CD4-positive, alpha-beta T cell treated with Interleukin-6 at 100 ng/mL for 8 hours (primary cell): ENCODE measurements around the gene SPAG4.

Experiments
- DNase-seq: peaks from one replicate; pipeline ENCODE4 v3.0.0-alpha.2; 2020; ENCODE audit warnings: mixed read lengths, low spot score

Gene SPAG4, protein sequence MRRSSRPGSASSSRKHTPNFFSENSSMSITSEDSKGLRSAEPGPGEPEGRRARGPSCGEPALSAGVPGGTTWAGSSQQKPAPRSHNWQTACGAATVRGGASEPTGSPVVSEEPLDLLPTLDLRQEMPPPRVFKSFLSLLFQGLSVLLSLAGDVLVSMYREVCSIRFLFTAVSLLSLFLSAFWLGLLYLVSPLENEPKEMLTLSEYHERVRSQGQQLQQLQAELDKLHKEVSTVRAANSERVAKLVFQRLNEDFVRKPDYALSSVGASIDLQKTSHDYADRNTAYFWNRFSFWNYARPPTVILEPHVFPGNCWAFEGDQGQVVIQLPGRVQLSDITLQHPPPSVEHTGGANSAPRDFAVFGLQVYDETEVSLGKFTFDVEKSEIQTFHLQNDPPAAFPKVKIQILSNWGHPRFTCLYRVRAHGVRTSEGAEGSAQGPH

DNA sequence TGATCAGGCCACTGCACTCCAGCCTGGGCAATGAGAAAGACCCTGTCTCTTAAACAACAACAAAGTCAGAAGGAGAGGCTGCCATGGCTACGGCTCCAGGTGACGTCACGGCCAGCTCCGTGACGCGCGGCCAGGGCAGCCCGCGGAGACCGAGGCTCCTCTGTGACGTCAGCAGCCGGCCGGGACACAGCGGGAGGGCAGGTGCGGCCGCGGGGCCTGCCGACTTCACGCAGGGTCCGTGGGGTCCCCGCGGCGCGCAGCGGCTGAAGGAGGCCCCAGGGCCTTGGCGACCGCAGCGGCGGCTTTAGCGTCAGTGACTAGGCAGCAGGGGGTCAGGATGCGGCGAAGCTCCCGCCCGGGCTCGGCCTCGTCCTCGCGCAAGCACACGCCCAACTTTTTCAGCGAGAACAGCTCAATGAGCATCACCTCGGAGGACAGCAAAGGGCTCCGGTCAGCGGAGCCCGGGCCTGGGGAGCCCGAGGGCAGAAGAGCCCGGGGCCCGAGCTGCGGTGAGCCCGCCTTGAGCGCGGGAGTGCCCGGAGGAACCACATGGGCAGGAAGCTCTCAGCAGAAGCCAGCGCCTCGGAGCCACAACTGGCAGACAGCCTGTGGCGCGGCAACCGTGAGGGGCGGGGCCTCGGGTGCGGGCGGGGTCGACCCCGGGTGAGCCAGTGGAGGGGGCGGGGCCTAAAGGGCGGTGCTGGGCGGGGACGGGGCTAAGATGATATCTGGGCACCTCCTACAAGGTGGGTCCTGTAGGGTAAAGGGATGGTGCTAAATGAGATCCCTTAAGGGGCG, at the start of gene SPAG4:
TSS of gene SPAG4 (plus strand) at position 163 of the 798 bp plus-strand sequence. CDS start at position 338, 175 bp downstream.
- DNase-seq = peak; percentile 100

DNA sequence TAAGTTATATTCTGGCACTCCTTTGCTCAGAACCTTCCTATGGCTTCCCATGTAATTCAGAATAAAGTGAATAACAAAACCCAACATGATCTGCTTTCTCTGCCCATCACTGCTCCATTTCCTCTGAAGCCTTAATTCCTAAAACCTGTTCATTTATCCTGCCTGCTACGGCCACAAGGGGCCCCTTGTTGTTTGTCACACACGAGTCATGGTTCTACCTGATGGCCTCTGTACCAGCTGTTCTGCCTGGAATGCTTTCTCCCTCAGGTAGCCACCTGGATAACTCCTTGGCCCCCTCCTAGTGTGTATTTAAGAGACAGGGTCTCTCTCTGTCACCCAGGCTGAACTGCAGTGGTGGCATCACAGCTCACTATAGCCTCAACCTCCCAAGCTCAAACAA, 47.0 kb upstream of the SPAG4 start:
- no peak for DNase-seq

DNA sequence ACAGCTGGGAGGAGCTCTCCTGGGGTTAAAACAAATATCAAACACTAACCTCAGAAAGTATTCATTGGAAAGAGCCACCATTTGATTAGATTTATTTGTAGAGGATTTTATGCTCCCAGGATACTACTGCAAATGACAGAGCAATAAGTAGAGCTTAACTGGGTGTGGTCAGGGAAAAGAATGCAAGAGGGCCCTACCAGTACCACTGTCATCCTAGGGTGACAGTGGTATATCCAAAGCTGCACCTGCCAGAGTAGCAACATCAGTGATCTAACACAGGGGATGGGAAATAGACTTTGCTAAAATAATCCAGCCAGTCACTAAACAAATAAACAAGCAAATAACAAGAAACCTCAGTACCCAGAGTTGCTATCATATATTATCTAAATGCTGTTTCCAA, 44.1 kb upstream of the SPAG4 start:
- no peak for DNase-seq

DNA sequence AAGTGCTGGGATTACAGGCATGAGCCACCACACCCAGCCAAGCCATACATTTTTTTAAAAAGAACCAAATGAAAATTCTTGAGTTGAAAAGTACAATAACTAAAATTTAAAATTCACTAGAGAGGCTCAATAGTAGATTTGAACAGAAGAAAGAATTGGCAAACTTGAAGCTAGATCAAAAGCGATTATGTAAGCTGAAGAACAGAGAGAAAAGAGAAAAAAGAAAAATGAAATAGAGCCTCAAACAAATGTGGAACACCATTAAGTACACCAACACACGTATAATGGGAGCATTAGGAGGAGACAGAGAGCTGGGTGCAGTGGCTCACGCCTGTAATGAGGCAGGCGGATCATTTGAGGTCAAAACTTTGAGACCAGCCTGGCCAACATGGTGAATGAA, 42.8 kb upstream of the SPAG4 start:
- no peak for DNase-seq

DNA sequence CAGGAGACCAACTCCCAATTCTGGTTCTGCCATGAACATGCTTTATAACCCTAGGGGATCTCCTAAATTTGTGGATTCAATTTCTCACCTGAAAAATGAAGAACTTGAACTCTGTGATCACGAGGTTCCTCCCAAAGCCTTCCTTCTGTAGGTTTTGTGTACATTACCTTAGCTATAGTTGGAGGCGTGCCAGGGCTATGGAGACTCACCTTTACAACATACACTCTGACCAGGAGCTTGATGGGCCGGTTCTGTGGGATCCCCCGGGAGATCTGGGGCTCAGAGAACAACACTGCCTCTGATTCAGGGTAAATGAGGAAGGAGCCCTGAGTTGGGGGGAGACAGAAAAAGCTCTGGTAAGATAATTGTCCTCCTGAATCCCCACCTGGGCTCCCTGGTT, 39.7 kb upstream of the SPAG4 start:
- DNase-seq = no peak

DNA sequence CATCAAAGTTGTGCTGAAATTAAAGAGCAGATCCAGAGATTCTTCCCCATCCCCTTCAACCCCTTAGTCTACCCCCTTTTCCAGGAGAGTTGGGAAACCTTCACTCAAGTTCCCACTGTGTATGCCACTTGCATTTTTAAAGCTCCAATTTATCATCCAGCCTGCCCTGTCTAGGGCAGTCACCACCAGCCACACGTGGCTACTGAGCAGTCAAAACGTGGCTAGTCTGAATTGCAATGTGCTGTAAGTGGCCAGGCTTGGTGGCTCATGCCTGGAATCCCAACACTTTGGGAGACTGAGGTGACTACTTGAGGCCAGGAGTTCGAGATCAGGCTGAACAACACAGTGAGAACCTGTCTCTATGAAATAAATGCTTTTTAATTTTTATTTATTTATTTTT, 38.8 kb upstream of the SPAG4 start:
- DNase-seq = no peak

DNA sequence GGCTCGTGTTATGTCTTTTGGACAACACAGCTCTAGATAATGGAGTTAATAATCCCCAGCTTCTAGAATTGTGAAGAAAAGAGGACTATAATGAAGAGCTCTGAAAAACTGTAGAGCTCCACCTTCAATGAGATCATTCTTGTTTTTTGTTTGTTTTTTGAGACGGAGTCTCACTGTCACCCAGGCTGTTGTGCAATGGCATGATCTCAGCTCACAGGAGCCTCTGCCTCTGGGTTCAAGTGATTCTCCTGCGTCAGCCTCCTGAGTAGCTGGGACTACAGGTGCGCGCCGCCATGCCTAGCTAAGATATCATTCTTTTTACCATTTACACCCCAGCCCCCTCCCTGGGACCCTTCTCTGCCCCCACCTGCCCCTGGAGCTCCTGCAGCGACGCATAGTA, 37.2 kb upstream of the SPAG4 start:
- no peak for DNase-seq

DNA sequence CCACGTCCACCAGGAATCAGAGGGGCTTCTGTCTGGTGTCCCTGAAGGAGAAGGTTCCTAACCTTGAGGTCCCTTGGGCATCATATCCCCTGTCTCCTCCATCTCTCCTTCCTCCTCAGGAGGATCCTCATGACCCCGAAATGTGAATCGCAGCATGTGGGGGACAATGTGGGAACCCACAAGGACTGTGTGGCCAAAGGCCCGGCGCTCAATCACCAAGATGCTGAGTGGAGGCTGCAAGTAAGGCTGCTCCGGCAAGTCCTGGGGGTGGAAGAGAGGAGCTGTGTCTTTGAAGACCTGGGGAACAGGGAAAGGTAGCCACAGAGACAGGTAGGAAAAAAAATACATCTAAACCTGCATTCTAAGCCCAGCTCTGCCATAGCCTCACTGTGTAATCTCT, 36.4 kb upstream of the SPAG4 start:
- no peak for DNase-seq

DNA sequence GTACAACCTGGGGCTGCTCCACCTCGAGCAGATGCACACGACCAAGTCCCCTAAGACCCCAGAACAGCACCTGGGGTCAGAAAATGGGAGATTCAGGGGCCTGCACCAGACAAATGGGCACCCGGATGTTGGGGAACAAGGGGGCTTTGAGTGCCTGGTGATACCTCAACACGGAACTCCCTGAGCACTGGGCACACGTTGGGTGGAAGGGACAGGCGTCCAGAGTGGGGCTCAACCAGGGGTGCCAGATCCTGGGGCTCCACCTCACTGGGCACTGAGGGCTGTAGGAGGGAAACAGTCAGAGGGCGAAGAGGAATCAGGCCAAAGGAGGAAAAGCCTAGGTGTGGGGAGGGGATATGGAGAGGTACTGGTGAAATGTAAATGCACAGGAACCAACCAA, 33.5 kb upstream of the SPAG4 start:
- DNase-seq = no peak

DNA sequence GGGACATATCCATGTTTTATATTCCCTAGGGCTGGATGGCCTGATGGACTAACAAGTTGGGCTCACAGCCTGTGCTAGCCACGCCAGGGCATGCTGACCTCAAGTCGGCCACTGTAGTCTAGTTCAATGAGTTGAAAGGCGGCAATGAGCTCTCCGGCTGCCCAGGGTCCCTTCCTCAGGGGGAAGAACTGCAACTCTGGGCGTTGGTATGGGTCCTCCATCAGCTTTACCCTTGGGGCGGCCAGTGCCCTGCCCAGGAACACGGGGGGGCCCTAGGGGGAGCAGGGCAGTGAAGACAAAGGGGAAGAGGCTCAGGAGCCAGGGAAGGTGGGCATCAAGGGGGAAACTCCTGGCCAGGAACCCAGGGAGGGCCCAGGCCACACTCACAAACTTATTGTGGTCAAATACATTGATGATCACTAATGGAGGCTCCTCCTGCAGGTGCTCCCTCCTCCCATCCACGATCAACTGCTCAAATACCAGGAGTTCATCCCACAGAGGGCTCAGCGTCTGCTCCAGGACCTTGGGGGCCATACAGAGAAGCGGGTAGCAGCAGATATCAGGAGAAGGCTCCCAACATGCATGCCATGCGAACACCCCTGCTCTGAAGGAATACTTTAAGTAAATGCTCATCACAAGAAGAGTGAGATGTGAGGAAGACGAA, 32.8 kb upstream of the SPAG4 start:
- DNase-seq = no peak

DNA sequence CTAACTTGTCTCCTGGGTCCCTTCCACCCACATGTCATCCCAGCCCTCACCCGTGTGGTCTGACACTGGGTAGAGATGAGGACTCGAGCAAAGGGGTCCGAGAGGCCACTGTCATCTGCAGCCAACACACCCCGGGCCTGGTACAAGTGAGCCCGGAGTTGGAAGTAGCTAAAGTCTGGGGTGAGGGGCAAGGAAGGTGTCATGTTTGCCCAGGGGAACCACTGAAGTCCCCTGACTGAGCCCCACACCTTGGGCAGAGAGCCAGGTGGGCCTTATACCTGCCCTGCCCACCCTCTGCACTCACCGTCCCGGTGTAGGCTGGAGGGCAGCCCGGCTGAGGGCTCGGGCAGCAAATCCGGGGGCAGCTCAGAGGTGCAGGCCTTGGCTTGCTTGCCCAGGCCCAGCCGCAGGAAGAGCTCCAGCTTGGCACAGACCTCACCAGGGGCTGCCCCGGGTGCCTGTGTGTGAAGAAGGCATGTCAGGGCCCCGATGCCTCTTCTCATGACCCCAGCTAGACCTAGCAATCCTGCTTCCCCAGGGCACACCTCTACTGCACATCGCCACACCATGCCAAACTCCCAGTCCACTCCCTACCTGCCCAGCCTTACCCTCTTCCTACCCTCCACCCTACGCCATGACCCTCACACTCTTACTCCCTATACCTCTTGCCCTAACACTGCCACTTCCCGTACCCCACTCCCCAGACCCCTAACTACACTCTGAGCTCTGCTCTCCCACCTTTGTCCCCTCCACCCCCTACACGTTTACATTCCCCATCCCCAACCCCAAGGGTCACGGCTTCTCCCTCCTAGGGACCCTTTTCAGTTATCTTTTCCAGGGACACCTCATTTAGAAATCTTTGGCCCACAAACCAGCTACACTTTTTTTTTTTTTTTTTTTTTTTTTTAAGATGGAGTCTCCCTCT, 31.7 kb upstream of the SPAG4 start:
- DNase-seq = no peak

DNA sequence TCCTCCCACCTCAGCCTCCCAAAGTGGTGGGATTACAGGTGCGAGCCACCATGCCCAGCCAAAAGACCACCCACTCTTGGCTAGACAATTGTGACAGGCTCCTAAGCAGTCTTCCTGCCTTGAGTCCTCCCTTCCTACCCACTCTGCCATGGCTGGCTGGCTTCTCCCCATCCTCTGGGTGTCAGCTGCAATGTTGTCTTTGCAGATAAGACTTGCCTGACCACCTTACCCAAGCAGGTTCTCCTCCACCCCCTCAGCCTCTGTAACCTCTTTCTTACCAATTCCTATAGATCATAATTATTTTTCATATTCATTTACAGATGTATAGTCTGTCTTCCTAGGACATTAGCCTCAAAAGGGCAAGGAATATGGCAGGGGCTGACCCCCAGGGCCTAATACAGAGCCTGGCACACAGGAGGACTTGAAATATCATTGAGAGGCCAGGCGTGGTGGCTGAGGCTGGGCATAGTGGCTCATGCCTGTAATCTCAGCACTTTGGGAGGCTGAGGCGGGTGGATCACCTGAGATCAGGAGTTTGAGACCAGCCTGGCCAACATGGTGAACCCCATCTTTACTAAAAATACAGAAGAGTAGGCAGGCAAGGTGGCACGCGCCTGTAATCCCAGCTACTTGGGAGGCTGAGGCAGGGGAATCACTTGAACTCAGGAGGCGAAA, 28.7 kb upstream of the SPAG4 start:
- no peak for DNase-seq

DNA sequence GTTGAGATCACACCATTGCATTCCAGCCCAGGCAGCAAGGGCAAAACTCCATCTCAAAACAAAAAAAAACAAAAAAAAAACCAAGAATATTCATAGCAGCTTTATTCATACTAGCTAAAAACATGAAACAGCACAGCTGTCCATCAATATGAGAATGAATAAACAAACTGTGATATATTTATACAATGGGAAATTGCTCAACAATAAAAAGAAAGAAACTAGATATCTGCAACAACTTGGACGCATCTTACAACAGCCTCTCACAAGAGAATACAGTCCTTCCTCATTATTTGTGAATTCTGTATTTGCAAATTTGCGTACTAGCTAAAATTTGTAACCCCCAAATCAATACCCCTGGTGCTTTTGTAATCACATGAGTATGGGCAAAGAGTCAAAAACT, 28.2 kb upstream of the SPAG4 start:
- no peak for DNase-seq

DNA sequence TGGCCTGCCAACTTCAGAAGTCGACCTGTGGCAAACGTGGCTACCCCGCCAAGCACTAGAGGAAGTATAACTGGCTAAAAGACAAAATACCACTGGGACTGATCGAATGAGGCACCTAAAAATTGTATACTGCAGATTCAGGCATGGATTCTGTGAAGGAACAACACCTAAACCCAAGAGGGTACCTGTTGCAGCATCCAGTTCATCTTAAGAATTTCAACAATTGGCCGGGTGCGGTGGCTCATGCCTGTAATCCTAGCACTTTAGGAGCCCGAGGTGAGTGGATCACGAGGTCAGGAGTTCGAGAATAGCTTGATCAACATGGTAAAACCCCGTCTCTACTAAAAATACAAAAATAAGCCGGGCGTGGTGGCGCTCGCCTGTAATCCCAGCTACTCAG, 27.2 kb upstream of the SPAG4 start:
- no peak for DNase-seq

DNA sequence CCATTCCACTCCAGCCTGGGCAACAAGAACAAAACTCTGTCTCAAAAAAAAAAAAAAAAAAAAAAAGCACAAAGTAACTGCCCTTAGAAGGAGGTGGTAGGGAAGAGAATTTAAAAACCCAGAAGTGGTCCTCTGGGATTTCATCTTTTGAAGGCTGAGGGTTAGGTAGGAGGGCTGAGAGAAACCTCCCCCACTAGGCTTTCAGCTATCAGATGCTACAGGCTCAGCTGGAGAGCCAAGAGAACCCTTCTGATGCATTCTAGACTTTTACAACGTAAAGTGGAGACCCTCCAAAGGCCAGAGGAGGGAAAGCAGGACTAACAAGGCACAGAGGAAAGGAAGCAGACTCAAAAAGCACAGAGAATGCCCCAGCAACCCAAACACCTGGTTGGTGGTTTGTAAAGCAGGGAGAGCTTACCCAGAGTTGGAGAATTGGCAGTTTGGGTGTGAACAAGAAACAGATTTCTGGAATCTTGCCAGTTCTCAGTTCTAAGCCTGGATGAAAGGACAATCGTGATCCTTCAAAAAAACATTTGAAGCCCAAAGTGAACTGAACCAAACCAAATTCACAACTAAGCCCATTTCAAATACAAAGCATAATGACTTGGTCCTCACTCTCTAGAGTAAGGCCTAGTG, 23.2 kb upstream of the SPAG4 start:
- no peak for DNase-seq

DNA sequence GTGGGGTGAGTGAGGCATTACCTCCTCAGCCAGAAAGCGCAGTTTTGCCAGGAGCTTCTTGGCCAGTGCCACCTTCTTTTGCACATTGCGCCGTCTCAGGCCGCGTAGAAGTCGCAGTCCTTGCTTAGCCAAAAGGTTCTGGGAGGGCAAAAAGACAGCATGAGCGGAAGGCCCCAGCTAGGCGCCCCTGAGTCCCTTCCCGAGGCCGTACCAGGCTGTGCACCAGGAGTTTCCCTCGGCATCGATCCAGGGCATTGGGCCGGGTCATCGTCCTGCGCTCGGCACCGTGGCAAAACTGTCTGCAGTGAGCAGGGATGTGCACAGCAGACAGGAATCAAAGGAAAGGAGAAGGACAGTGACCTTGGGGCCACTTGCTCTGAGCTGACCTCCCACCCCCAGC, 20.2 kb upstream of the SPAG4 start:
- no peak for DNase-seq

DNA sequence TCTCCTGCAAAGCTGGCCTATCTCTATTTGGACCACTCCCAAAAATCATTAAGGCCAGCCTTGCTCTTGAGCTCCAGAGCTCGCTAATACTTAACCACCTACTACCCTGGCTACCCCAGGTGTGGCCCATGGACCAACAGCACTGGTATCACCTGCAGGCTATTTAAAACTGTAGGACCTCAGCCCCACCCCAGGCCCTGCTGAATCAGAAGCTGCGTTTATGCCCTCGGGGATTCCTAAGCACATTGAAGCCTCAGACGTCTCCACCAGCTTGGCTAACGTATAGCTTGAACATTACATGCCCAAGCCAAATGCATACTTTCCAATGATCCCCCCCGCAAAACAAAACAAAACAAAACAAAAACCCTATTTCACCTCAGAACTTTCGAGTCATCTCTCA, 19.7 kb upstream of the SPAG4 start:
- DNase-seq = no peak

DNA sequence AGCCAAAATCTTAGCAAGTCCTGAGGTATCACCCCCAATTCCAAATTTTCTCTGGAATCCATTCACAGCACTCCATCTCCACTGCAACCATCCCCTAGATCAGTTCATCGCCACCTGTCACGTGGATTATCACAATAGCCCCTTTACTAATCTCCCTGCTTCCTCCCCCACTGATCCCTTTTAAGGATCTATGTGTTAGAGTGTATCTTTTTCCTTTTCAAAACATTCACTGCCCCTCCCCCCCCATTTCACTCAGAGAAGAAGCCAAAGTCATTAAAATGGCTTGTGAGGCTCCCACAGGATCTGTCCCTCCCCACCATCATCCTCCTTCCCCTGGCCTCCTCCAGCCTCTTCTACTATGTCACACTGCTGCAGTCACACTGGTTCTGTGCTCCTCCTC, 18.4 kb upstream of the SPAG4 start:
- DNase-seq = no peak

DNA sequence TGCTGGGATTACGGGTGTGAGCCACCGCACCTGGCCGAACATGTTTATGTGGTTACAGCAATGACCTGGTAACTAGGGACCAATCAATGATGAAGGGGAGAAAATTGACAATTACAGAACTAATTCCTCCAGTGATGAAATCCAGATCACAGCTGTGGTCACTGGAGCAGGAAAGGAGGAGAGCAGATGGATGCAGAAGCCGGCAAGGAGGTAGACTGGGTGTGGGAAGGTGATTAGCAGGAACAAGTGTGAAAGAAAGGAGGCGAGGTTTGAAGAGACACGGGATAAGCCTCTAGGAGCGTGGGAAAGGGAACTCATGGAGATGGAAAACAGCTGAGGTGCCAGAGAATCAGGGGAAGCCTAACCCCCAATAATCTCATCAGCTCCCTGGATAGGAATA, 17.2 kb upstream of the SPAG4 start:
- DNase-seq = no peak

DNA sequence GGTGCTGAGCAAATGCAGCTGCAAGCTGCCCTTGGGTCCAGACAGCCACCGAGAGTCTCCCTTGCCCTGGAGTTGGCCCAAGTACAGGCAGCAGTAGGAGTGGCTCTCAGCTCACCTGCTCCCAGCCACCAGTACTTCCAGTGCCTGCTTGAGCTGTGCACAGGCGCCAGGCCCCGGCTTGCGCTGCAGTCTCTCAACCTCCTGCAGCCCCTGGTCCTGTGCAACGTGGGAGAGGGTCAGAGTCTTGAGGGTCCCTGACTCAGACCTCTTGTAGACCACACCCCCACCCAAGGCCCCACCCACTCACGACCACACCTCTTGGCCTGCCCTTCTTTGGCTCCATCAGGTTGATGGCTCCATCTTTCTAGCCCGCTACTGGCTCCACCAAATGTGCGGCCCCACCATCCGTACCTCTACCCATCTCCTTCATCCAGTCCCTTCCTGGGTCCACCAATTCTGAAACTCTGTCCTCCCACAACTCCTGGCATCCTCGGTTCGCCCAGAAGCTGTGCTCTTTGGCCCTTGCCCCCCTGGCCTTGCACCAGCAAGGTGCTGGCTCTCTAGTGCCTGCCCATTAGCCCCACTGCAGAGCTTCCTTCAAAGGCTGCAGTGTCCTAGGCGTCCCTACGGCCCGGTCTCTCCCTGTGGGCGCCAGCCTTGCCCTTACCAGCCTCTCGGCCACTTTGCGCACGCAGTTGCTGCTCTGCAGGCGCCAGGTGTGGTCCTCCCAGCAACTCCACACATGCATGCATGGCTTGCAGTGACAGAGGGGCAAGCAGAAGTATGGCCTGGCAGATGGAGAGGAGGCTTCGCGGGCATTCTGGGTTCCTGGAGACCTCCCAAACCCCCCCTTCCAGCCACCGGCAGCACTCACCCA, 16.5 kb upstream of the SPAG4 start:
- DNase-seq = no peak
